SKM-1 (cell line): ENCODE results near the gene MYDGF.
"Not testable (repeated sequence)": the region's sequence is repeated elsewhere in the genome, so short reads cannot be mapped to it uniquely, and the experiment has no call there.

Source experiments
- DNase-seq: peaks from one replicate; lab custom pipeline; 2025; ENCODE audit not compliant: unreplicated experiment; lab: John Stamatoyannopoulos, UW

MYDGF gene

GRCh38 chr19:4700693-4700970 lies 30.5 kb upstream of the MYDGF start:
- DNase-seq: no peak

- no peak for DNase-seq
These were observed 29.9 kb upstream of the MYDGF start for GRCh38 chr19:4699826-4700692.

DNA sequence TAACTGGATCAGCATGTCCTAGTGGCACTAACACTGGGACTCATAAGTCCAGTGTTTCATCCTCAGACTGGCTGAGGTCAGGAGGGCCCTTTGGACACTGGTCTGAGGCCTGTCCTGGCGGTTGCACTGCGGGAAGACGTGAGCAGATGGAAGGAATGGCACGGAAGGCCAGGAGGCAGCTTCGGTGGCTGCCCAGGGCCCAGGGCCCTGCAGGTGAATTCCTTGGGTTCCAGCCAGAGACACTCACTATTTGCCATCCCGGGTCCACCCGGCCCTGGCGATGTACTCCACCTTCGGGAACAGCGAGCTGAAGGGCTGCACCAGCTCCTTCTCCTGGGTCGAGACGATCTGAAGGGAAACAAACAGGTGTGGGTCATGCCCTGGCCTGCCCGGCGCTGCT lies 27.2 kb upstream of the MYDGF start:
- no peak for DNase-seq

GRCh38 chr19:4695224-4695731 lies 25.1 kb upstream of the MYDGF start:
- DNase-seq: no peak

DNA sequence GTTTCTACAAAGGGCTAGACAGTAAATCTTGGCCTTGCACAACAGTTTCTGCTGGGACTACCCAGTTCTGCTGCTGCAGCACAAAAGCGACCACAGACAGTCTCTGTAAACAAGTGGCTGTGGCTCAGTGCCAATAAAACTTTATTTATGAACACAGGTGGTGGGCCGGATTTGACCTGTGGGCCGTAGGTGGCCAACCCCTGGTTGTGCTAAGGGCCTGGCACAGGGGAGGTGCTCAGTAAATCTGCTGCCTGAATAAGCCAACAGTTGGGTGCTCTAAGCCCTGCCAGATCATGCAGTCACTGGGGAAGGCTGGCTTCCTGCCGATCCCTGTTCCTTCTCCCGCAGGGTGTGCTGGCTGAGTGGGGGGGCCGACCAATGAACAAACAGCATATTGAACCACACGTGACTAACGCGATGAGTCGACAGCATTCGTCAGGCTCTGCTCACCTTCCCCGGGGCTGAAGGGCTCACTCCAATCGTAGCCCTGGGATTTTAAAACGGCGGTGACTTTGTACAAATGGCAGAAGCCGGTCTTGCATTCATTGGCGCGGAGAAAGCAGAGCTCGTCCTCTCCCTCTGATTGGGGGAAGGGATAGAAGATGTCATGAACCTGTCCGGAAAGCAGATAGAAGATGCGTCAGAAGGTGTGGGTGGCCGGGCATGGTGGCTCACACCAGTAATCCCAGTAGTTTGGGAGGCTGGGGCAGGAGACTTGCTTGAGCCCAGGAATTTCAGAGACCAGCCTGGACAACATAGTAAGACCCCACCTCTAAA lies 24.3 kb upstream of the MYDGF start:
- no peak for DNase-seq

- DNase-seq: no peak
These were observed 23.5 kb upstream of the MYDGF start for GRCh38 chr19:4693471-4694121.

DNA sequence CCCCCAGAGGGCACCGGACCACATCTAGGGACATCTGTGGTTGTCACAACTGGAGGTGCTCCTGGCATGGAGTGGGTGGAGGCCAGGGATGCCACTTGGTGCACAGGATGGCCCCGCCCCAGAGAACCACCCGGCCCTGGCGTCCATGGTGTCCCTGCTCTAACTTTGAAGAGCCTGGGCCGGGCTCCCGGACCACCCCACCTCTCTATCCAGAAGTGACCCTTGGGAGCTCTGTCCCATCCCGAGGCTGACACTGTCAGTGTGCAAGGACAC lies 22.9 kb upstream of the MYDGF start:
- no peak for DNase-seq

DNA sequence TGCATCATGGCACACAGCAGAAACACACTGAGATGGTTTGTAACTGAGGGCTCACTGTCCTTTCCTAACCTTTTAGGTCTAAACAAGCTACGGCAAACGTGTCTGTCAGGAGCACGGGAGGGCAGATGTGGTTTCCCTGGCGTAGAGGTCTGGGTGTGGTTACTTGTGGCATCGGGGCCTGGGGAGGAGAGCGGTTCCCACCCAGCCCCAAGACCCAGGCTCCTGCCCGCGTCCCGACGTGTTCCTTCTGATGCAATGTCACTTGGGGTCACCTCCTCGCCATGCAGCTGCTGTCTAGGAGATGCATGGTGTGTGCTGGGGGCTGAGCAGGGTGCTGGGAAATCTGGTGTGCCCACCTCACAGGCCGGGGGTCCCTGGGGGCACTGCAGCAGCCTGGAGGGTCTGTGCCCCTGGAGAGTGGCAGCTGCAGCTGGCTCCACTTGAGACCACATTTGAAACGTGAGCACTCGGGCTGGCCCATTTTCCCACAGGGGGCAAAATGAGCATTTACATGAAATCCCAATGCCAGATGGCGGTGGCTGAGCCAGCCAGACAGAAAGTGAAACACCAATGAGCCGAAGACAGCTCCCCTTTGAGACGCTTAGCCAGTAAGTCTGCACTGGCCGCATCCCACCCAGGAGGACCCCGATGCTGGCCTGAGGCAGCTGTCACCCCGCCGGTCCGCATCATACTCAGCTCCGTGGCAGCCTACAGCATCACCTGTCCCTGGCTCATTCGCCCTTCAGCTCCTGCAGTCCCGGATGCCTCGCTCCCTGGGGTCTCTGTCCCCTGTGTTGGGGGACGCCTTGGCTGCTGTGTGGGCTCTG lies 22.3 kb upstream of the MYDGF start:
- no peak for DNase-seq

DNA sequence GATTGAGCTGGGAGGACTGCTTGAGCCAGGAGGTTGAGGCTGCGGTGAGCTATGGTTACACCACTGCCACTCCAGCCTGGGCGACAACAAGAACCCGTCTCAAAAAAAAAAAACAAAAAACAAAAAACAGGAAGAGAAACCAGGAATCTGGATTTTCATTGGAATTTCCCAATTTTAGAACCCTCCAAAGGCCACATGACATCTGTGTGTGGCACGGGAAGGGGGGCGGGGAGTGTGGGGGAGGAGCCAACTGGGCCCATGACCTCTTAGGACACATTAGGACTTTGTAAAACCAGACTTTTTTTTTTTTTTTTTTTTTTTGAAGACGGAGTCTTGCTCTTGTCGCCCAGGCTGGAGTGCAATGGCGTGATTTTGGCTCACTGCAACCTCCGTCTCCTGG lies 21.2 kb upstream of the MYDGF start:
- no peak for DNase-seq

DNA sequence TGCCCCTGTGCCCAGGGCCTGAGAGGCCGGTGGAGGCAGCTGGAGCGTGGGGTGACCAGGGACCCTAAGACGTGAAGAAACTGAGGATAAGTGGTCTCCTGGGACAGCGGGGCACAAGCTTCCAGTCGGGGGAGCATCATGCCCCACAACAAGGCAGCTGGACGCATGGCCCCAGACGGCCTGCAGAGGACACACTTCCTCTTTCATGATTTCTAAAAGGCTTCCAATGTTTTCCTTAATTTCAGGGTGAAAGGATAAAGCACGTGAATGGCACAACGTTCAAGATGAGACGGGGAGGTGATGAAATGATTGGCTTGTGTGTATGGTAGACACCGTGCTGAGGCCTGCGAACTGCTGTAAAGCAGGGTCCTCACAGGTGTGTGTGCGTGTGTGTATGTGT lies 20.2 kb upstream of the MYDGF start:
- no peak for DNase-seq

- DNase-seq: no peak
These were observed 19.3 kb upstream of the MYDGF start for GRCh38 chr19:4689403-4689802.

GRCh38 chr19:4688587-4688986 lies 18.4 kb upstream of the MYDGF start:
- no peak for DNase-seq

DNA sequence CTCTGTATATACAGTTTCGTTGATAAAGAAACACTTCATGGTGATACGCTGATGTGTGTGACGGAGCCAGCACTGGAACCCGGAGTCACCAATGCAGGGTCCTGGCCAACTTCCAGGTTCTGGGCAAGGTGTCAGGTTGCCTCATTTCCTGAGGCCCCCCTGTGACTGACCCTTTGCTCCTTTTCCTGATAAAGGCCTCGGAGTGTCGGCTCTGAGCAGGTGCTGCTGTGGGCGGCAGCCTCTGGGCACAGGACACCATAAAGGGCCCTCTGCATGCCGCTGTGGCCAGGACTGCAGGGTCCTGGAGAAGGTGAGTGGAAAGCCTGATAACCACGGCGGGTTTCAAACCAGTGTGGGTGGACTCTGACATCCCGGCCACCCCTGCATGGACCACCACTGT lies 17.3 kb upstream of the MYDGF start:
- no peak for DNase-seq

GRCh38 chr19:4686700-4687099 lies 16.6 kb upstream of the MYDGF start:
- no peak for DNase-seq

DNA sequence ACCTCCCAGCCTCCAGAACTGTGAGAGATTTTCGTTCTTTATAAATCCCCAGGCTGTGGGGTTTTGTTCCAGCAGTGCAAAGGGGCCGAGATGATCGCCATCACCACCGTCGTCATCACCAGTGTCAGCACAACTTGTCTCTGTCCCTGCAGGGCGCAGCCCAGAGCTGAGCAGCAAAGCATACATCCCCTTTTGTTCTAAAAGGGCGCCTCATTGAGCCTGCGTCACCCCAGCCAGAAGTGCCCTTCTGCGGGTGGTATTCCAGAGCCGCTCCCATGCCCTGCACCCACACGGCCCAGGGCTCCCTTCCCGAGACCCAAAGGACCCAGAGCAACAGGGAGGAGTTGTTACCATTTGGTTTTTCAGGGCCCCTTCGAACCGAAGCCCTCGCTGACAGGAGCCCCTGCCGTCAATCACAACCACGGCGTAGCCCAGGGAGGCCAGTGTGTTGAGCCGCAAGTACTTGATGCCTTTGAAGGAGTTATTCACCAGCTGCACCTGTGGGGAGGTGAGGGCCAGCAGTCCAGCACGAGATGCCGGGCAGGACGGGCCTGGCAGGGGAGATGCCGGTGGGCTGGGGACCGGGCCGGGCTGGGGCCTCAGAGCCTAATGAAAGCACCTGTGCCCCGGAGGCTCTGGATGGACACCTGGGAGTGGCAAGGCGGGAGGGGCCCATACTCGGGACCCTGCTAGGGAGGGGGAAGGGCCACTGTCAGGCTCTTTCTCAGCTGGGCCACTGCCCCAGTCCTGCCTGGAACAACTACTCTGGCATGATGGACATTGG lies 14.4 kb upstream of the MYDGF start:
- no peak for DNase-seq

DNA sequence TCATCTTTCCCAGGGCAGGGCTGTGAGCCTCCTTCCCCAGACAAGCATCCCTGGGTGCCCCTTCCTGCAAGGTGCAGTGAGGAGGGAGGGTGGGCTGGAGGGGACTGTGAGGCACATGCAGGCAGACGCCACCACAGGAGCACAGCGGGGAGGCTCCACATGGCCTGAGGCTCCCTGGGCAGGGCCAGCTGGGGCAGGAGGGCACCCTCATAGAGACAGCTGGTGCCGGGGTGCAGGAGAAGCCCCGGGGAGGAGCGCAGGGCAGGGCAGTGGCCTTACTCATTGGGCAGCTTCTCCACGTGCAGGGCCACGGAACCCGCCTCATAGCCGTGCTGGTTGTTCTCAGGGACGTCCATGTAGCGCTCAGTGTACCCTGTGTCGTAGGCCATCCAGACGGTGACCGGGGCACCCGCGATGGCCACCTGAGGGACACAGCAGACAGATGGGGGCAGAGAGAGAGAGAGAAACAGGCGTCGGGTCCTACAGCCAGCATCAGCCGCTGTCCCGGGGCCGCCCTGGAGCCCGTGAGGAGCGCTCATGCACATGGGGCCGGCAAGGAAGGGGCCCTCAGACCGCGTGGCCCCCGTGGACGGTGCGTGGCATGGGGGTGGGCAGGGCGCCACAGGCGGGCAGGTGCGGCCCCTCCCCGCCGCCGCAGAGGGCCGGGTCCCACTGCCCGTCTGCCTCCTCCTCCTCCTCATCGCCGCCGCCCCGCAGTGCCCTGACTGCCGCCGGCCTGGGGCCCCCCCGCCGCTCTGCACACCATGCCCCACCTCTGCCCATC lies 12.5 kb upstream of the MYDGF start:
- no peak for DNase-seq

DNA sequence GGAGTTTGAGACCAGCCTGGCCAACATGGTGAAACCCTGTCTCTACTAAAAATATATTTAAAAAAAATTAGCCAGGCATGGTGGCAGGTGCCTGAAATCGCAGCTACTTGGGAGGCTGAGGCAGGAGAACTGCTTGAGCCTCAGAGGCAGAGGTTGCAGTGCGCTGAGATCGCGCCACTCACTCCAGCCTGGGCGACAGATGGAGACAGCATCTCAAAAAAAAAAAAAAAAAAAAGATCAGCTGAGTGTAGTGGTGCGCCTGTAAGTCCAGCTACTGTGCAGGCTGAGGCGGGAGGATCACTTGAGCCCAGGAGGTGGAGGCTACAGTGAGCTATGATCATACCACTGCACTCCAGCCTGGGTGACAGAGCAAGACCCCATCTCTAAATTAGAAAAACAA lies 9.9 kb upstream of the MYDGF start:
- DNase-seq: not testable (repeated sequence)

DNA sequence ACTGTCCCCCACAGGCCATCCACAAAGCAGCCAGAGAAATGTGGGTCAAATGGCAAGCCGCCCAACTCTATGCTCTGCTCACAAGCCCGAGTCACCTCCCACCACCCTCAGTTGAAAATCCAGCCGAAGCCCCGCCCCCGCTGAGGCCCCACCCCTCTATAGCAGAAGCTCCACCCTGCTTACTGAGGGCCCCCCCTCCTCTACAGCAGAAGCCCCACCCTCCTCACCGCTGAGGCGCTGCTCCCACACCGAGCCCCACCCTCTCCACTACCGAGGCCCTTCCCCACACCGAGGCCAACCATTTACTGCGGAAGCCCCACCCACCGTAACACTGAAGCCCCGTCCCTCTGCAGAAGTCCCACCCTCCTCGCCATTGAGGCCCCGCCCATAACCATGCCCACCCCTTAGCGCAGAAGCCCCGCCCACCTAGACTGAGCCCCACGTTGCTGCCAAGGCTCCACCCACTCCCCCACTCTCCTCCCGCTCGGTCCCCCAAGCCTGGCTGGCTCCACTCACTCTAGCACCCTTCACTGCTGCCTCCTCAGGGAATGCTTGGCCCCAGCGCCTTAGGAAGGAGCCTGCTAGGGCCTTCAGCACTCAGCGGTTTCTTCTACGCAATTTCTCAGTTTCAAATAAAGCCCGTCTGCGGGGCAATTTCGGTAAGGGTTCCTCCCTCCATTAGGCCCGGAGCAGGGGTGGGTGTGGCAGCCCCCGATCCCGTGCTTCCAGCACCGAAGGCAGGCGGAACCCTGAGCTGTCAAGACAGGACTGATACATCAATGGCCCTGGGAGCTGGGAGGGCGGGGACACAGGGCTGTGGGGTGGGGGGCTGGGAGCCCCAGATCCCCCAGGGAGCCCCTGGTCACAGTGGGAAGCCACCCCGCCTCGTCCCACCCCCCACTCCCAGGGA lies 9.0 kb upstream of the MYDGF start:
- no peak for DNase-seq
